ENCODE measurements around the gene ACY1. TPM values are rescaled to one million over a fixed set of nuclear protein-coding genes. Genes with fewer than 3 reads are reported as not detected.

The ACY1 gene
- total RNA-seq, 1 experiment from 2014 or later, result 62.6 TPM

- no peak overlapping the region for H2BK120ac ChIP-seq (ENCODE audit: low read depth, low read length, poor library complexity, severe bottlenecking)
- no peak overlapping the region for H3K23ac ChIP-seq (ENCODE audit: insufficient read length, low read depth, low read length)
- TF ChIP-seq CTCF (conservative IDR thresholded peaks at IDR 0.05), result no peak
- H3K79me2 ChIP-seq (ENCODE audit: insufficient read depth, low read length), result no peaks in the 10 kb centered on the region
- H3T11ph ChIP-seq (ENCODE audit: low read length), result no peak overlapping the region
- H2AFZ ChIP-seq (ENCODE audit: low read length), result no peak overlapping the region
- no peak overlapping the region for H4K5ac ChIP-seq (ENCODE audit: insufficient read length, low read depth, low read length)
- Mint-ChIP-seq H3K4me1 (peaks cover 16 to 27% of the 10 kb centered on the region in 2 experiments), H3K9me3 (peaks cover 0 to 2% of the 10 kb centered on the region in 2 experiments; a peak in 2 of 5 replicates), H3K27me3 (ENCODE audit: low read depth) (peaks cover 29% of the 10 kb centered on the region), H3K27ac (no peak overlapping the region), H3K36me3 (ENCODE audit: insufficient read depth in 1 of 3, low read depth in 3 of 3) (peaks cover 0 to 2% (median 0%) of the 10 kb centered on the region in 3 experiments; a peak in 2 of 7 replicates), H3K4me3 (no peak overlapping the region)
- no peak overlapping the region for H2BK20ac ChIP-seq (ENCODE audit: low read depth, low read length, poor library complexity, severe bottlenecking)
- H3K27me3 ChIP-seq (ENCODE audit: insufficient read depth, low read length), result peaks cover 6% of the 10 kb centered on the region; the same call in 1 of the 2 replicates
- no peak overlapping the region for H3K27ac ChIP-seq (ENCODE audit: insufficient read length, low read depth, low read length)
- no peak overlapping the region for H4K8ac ChIP-seq (replicated peaks; ENCODE audit: insufficient read length, low read depth, low read length)
- H3K14ac ChIP-seq (ENCODE audit: insufficient read depth, low read length), result no peak overlapping the region
- H2BK12ac ChIP-seq (ENCODE audit: insufficient read length, low read depth, low read length), result no peak overlapping the region
- no peak overlapping the region for H2BK5ac ChIP-seq (ENCODE audit: insufficient read length, low read length)
- peaks cover 7% of the 10 kb centered on the region; the same call in 1 of the 2 replicates for H3K4me1 ChIP-seq (ENCODE audit: insufficient read depth, low read length)
- peaks cover 10% of the 10 kb centered on the region for H3K23me2 ChIP-seq (ENCODE audit: insufficient read length, low read depth, low read length, poor library complexity, severe bottlenecking)
- H3K79me1 ChIP-seq (ENCODE audit: insufficient read depth, low read depth, low read length, poor library complexity, severe bottlenecking), result no peaks in the 10 kb centered on the region
- no peak overlapping the region for H3K56ac ChIP-seq (ENCODE audit: insufficient read length, low read depth, low read length)
- no CpG with 5 or more reads among the region's 10 CpGs for WGBS (ENCODE audit: extremely low coverage, insufficient read length, low lambda C conversion rate)
- H3K18ac ChIP-seq (ENCODE audit: insufficient read length, low read depth, low read length), result no peak overlapping the region
- no peak overlapping the region for H4K91ac ChIP-seq (ENCODE audit: insufficient read length, low read depth, low read length)
- H3K9me3 ChIP-seq (ENCODE audit: control insufficient read depth, low read depth, low read length), result no peaks in the 10 kb centered on the region
- no peak overlapping the region for H3K9ac ChIP-seq (ENCODE audit: extremely low read depth, insufficient read length, low read length)
- H4K20me1 ChIP-seq (ENCODE audit: control insufficient read depth, insufficient read depth, insufficient read length), result peaks cover 3% of the 10 kb centered on the region
- H2BK15ac ChIP-seq (ENCODE audit: low read depth, low read length), result no peak overlapping the region
- no peak for DNase-seq
- no peak overlapping the region for H3K4ac ChIP-seq (ENCODE audit: low read depth, low read length)
- no peak overlapping the region for H2AK5ac ChIP-seq (ENCODE audit: insufficient read length, low read length)
- H3K4me2 ChIP-seq (ENCODE audit: insufficient read depth, insufficient read length, low read length), result no peak overlapping the region
Measured at GRCh38 chr3:51980253-51980652, 3.1 kb upstream of the ACY1 start.

All from H9 (cell line).